C4-2B (cell line): ENCODE data around the gene ATP5F1E.
"Not testable (repeated sequence)": the region's sequence is repeated elsewhere in the genome, so short reads cannot be mapped to it uniquely, and the experiment has no call there.

ENCODE experiments used
- H3K27ac ChIP-seq: fragments of 450-650 bp; 2 replicates; pipeline ENCODE4 v1.5.1; 2017
- ZFX ChIP-seq: fragments of 450-650 bp; IDR thresholded peaks from 2 replicates; pipeline ENCODE4 v1.6.1; 2017
- TF ChIP-seq, protein P1 (sequence below): fragments of 450-650 bp; conservative IDR thresholded peaks from 2 replicates; pipeline ENCODE4 v1.5.1; 2017; ENCODE audit warnings: mild to moderate bottlenecking

The ATP5F1E gene

DNA sequence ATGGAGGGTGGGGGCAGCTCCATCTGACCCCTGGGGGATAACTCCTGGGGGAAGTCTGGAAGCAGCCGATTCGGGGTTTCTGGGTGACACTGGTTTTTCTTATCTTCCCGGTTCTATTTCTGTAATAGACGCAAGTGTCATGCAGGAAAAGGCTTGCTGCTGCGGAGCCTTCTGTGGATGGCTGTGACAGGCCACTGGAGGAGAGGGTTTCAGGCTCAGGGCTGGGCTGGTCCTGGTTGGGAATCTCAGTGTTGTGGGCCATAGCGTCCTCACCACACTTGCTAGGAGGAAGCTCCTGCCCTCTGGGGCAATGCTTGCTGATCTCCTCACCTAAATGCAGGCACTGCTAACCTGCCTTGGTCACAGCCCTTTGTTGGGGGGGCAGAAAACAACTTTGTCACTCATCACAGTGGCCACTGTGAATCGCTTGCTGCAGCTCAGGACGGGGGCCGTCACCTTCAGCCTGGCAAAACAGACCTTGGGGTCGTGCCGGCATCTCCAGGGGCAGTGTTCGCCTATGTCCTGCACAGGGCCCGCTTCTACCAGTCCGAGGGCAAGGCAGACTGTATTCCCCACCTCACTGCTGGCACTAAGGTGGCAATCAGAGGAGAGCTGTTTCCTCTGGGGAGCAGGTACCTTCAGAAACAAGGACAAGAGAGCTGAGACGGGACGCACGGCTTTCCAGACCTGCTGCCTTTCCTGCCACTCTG lies 17.3 kb downstream of the ATP5F1E start:
- TF ChIP-seq, protein P1, sequence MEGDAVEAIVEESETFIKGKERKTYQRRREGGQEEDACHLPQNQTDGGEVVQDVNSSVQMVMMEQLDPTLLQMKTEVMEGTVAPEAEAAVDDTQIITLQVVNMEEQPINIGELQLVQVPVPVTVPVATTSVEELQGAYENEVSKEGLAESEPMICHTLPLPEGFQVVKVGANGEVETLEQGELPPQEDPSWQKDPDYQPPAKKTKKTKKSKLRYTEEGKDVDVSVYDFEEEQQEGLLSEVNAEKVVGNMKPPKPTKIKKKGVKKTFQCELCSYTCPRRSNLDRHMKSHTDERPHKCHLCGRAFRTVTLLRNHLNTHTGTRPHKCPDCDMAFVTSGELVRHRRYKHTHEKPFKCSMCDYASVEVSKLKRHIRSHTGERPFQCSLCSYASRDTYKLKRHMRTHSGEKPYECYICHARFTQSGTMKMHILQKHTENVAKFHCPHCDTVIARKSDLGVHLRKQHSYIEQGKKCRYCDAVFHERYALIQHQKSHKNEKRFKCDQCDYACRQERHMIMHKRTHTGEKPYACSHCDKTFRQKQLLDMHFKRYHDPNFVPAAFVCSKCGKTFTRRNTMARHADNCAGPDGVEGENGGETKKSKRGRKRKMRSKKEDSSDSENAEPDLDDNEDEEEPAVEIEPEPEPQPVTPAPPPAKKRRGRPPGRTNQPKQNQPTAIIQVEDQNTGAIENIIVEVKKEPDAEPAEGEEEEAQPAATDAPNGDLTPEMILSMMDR, result no peak
- TF ChIP-seq ZFX, result no peak
- no peak overlapping the region for H3K27ac ChIP-seq

GRCh38 chr20:59013959-59014608 lies 18.1 kb downstream of the ATP5F1E start:
- no peak overlapping the region for H3K27ac ChIP-seq
- TF ChIP-seq, protein P1, result no peak
- TF ChIP-seq ZFX, result no peak

DNA sequence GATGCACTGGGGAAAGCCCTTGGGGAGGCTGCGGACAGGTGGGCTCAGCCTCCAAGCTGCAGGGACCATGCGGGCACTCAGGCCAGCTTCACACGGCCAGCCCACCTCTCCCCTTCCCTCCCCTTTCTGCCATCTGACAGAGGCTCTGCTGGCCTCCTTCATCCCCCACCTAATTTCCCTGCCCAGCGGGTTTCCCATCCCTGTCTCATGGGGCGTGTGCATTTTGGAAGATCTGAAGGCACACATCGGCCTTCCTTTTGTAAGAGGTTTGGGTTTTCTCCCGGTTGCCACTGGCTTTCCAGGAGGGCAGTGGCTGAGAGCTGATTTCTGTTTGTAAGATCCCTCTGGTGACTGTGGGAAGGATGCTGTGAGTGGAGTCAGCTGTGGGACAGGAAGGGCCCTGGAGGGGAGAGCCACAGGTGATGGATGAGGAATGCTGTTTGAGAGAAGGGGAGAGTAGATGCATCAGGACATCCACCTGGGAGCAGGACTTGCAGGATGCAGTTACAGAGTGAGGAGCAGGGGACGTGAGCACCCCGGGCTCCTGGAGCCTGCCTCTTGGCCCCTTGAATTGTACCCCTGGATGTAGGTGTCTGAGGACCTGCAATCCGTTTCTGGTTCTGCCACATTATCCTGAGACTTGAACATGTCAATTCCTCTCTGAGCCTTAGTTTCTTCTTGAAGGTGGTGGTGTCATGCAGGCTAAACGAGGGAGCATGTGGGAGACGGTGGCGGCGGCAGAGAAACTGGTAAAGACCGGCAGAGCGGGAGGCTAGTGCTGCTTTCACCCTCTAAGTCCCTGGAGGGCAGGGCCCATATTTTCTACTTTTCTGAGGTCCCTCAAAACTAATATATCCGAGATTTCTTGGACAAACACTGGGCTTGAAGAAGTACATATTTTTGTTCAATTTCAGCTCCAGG lies 18.8 kb downstream of the ATP5F1E start:
- no peak overlapping the region for H3K27ac ChIP-seq
- no peak for TF ChIP-seq ZFX
- TF ChIP-seq, protein P1, result no peak

- H3K27ac ChIP-seq, result not testable (repeated sequence)
Measured at GRCh38 chr20:59011874-59012157, 20.3 kb downstream of the ATP5F1E start.

- TF ChIP-seq ZFX, result no peak
- TF ChIP-seq, protein P1, result no peak
- H3K27ac ChIP-seq, result no peak overlapping the region
Measured at GRCh38 chr20:59010995-59011873, 20.9 kb downstream of the ATP5F1E start.

- H3K27ac ChIP-seq, result no peak overlapping the region
- TF ChIP-seq ZFX, result no peak
- TF ChIP-seq, protein P1, result no peak
Measured at GRCh38 chr20:59010321-59010994, 21.7 kb downstream of the ATP5F1E start.
